GM23338 (cell line): ENCODE results near the gene LCE1E. TPM values are rescaled to one million over a fixed set of nuclear protein-coding genes. Genes with fewer than 3 reads are reported as not detected.

Experiments
- ATAC-seq: fragments of 200-7000 bp; cut with Tn5 transposase; 3 replicates; pipeline ENCODE4 v1.9.1; 2020
- DNase-seq: peaks from one replicate; pipeline ENCODE4 v3.0.0-alpha.2; 2015; ENCODE audit warnings: low spot score
- H2AFZ ChIP-seq: fragments of 200-600 bp; sonication (generic); 2 replicates; pipeline ENCODE4 v1.8.0; 2016; ENCODE audit warnings: antibody characterized with exemption, mild to moderate bottlenecking, moderate library complexity
- H3F3A ChIP-seq: fragments of 200-600 bp; sonication (generic); replicated peaks from 2 replicates; pipeline ENCODE4 v1.8.0; 2017; ENCODE audit warnings: antibody characterized with exemption, mixed run types, low read depth
- H3K27ac ChIP-seq: fragments of 200-600 bp; sonication (generic); 2 replicates; pipeline ENCODE4 v1.6.1; 2016; ENCODE audit warnings: low read depth
- H3K27me3 ChIP-seq: fragments of 200-600 bp; sonication (generic); 2 replicates; pipeline ENCODE4 v1.8.0; 2016; ENCODE audit warnings: mild to moderate bottlenecking, mixed run types, moderate library complexity; ENCODE audit not compliant: insufficient read depth
- H3K36me3 ChIP-seq: fragments of 200-600 bp; sonication (generic); 2 replicates; pipeline ENCODE4 v1.8.0; 2016; ENCODE audit warnings: mild to moderate bottlenecking; ENCODE audit not compliant: insufficient read depth
- H3K4me1 ChIP-seq: fragments of 200-600 bp; sonication (generic); 2 replicates; pipeline ENCODE4 v1.8.0; 2016; ENCODE audit warnings: mild to moderate bottlenecking, moderate library complexity; ENCODE audit not compliant: insufficient read depth
- H3K4me2 ChIP-seq: fragments of 200-600 bp; sonication (generic); 2 replicates; pipeline ENCODE4 v1.7.1; 2017; ENCODE audit warnings: mixed run types
- H3K4me3 ChIP-seq: fragments of 200-600 bp; sonication (generic); 2 replicates; pipeline ENCODE4 v1.6.1; 2016; ENCODE audit warnings: mixed run types
- H3K79me2 ChIP-seq: fragments of 200-600 bp; sonication (generic); replicated peaks from 2 replicates; pipeline ENCODE4 v1.8.0; 2017; ENCODE audit warnings: mild to moderate bottlenecking; ENCODE audit not compliant: insufficient read depth
- H3K9me2 ChIP-seq: fragments of 200-600 bp; sonication (generic); 2 replicates; pipeline ENCODE4 v1.8.0; 2017; ENCODE audit not compliant: insufficient read depth
- H4K20me1 ChIP-seq: fragments of 200-600 bp; sonication (generic); replicated peaks from 2 replicates; pipeline ENCODE4 v1.8.0; 2017; ENCODE audit warnings: mild to moderate bottlenecking; ENCODE audit not compliant: insufficient read depth
- H3K27ac Mint-ChIP-seq: 2 replicates; pipeline ENCODE4 v1.8.0; 2020; ENCODE audit warnings: inconsistent platforms, mild to moderate bottlenecking, moderate library complexity, mixed read lengths
- H3K27me3 Mint-ChIP-seq: 3 replicates; pipeline ENCODE4 v1.8.0; 2022; ENCODE audit warnings: low read depth, mild to moderate bottlenecking, moderate library complexity, mixed read lengths, inconsistent platforms; ENCODE audit not compliant: insufficient read depth, poor library complexity
- H3K36me3 Mint-ChIP-seq: 3 replicates; pipeline ENCODE4 v1.8.0; 2021; ENCODE audit warnings: low read depth, mild to moderate bottlenecking, inconsistent platforms, moderate library complexity, mixed read lengths
- H3K4me1 Mint-ChIP-seq: 3 replicates; pipeline ENCODE4 v1.8.0; 2020; ENCODE audit warnings: mild to moderate bottlenecking, inconsistent platforms, mixed read lengths
- H3K4me3 Mint-ChIP-seq: 3 replicates; pipeline ENCODE4 v1.8.0; 2021; ENCODE audit warnings: moderate library complexity, mild to moderate bottlenecking, inconsistent platforms, mixed read lengths
- H3K9me3 Mint-ChIP-seq: 3 replicates; pipeline ENCODE4 v1.8.0; 2020; ENCODE audit warnings: moderate library complexity, mild to moderate bottlenecking, inconsistent platforms, mixed read lengths
- CTCF ChIP-seq, 2 experiments: fragments of 200-600 bp in 1 of 2; sonication (generic) in 1 of 2; conservative IDR thresholded peaks; 2 replicates each; pipeline versions ENCODE4 v1.5.1 to v1.6.1; 2016 to 2017; ENCODE audit warnings: antibody characterized with exemption in 2 of 2, low read depth in 2 of 2, mild to moderate bottlenecking in 2 of 2, moderate library complexity in 1 of 2
- EZH2phosphoT487 ChIP-seq: fragments of 200-600 bp; sonication (generic); IDR thresholded peaks from one replicate; pipeline ENCODE4 v1.8.1; 2018; ENCODE audit warnings: antibody characterized with exemption; ENCODE audit not compliant: unreplicated experiment
- NANOG ChIP-seq: IDR thresholded peaks from 2 replicates; pipeline ENCODE4 v1.6.1; 2016; ENCODE audit warnings: antibody characterized with exemption, borderline replicate concordance
- POLR2AphosphoS5 ChIP-seq: IDR thresholded peaks from 2 replicates; pipeline ENCODE4 v1.6.1; 2016; ENCODE audit warnings: antibody characterized with exemption, low read depth
- REST ChIP-seq: IDR thresholded peaks from one replicate; pipeline ENCODE4 v1.6.1; 2018; ENCODE audit warnings: antibody characterized with exemption; ENCODE audit not compliant: unreplicated experiment
- polyA plus RNA-seq: library from polyadenylated mRNA; unstranded; fragments of >200 nt; fragmentation: Nextera tagmentation; extraction: Ambion mirVana; gene quantifications from 2 replicates; pipeline ENCODE4 v1.2.1, GENCODE V29; 2016
- total RNA-seq: library from RNA; depleted of rRNA; stranded (reverse); fragments of >200 nt; shearing (Covaris generic); gene quantifications from 2 replicates; pipeline ENCODE4 v1.2.3, GENCODE V29; 2014

Gene LCE1E
- total and polyA plus RNA-seq, 2 experiments from 2014 or later, result not detected

GRCh38 chr1:152737997-152738396 lies 48.1 kb upstream of the LCE1E start (continued):
- TF ChIP-seq REST, result no peak
- TF ChIP-seq NANOG, result no peak

GRCh38 chr1:152739841-152740240 lies 46.2 kb upstream of the LCE1E start:
- Mint-ChIP-seq H3K36me3 (no peaks in the 10 kb centered on the region), H3K27ac (no peak overlapping the region), H3K9me3 (no peaks in the 10 kb centered on the region; the same call in 2 of the 3 replicates), H3K27me3 (peaks cover 6% of the 10 kb centered on the region), H3K4me3 (no peak overlapping the region), H3K4me1 (peaks cover 4% of the 10 kb centered on the region; the same call in 2 of the 3 replicates)
- Histone ChIP-seq H3K79me2 (no peaks in the 10 kb centered on the region), H2AFZ (peak overlapping the region; percentile 6; the same call in 1 of the 2 replicates), H3K36me3 (no peaks in the 10 kb centered on the region), H3K4me2 (no peak overlapping the region), H3K27ac (no peak overlapping the region), H3K4me3 (no peak overlapping the region), H3K9me2 (peaks cover 15% of the 10 kb centered on the region), H3F3A (no peaks in the 10 kb centered on the region), H3K27me3 (no peaks in the 10 kb centered on the region), H3K4me1 (peaks cover 8% of the 10 kb centered on the region; the same call in 1 of the 2 replicates), H4K20me1 (no peaks in the 10 kb centered on the region)
- DNase-seq (no peak), ATAC-seq (no peak)
- no peak for TF ChIP-seq EZH2phosphoT487
- no peak for TF ChIP-seq REST
- TF ChIP-seq POLR2AphosphoS5, result no peak
- no peak for TF ChIP-seq CTCF (conservative IDR thresholded peaks at IDR 0.05; ENCODE audit: low read depth in 2 of 2)
